H1 (cell line): ENCODE measurements around the gene SNAI1.

Experiments used
- KDM5A ChIP-seq: fragments of 200-600 bp; IDR thresholded peaks from 2 replicates; pipeline ENCODE4 v1.7.1; 2012; ENCODE audit warnings: mild to moderate bottlenecking, low read length, inconsistent platforms, mixed read lengths
- RBBP5 ChIP-seq: IDR thresholded peaks from 2 replicates; pipeline ENCODE4 v1.7.1; 2012; ENCODE audit warnings: low read depth, mild to moderate bottlenecking, inconsistent platforms, low read length, moderate library complexity, borderline replicate concordance
- TAF7 ChIP-seq: optimal IDR thresholded peaks from 2 replicates; pipeline ENCODE3; 2011; ENCODE audit warnings: low read depth, mild to moderate bottlenecking, inconsistent platforms, low read length, moderate library complexity, borderline replicate concordance
- TF ChIP-seq, protein P1 (sequence below), 3 experiments: IDR thresholded peaks; 1 replicate in 2 of 3; 2 replicates in 1 of 3; pipeline versions ENCODE4 v1.5.1 to v1.6.1; 2011; ENCODE audit warnings: low read length in 3 of 3, mild to moderate bottlenecking in 3 of 3, inconsistent platforms in 2 of 3, low read depth in 1 of 3, moderate library complexity in 1 of 3; ENCODE audit not compliant: insufficient read depth in 1 of 3; ENCODE audit errors: control extremely low read depth in 1 of 3
- TF ChIP-seq, protein P2 (sequence below): IDR thresholded peaks from 2 replicates; pipeline ENCODE4 v1.6.1; 2011; ENCODE audit warnings: low read depth, mild to moderate bottlenecking, low read length; ENCODE audit not compliant: insufficient read depth

DNA sequence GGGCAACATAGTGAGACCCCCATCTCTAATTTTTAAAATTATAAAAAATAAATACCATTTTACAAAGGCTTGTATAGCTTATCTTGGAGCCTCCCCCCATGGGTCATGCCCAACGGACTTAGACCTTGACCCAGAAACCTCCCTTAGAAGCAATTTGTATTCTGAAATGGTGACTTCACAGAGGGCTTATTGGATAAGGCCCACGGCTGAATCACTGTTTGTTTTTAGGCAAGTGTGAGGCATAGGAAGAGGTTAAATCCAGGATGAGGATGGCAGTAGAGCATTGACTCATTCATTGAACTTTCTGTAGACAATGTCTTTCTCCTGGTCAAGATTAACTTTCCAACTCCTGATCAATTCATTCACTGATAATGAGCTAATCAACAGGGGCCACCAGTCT is 6.2 kb upstream of the SNAI1 start:
- TF ChIP-seq, protein P1, sequence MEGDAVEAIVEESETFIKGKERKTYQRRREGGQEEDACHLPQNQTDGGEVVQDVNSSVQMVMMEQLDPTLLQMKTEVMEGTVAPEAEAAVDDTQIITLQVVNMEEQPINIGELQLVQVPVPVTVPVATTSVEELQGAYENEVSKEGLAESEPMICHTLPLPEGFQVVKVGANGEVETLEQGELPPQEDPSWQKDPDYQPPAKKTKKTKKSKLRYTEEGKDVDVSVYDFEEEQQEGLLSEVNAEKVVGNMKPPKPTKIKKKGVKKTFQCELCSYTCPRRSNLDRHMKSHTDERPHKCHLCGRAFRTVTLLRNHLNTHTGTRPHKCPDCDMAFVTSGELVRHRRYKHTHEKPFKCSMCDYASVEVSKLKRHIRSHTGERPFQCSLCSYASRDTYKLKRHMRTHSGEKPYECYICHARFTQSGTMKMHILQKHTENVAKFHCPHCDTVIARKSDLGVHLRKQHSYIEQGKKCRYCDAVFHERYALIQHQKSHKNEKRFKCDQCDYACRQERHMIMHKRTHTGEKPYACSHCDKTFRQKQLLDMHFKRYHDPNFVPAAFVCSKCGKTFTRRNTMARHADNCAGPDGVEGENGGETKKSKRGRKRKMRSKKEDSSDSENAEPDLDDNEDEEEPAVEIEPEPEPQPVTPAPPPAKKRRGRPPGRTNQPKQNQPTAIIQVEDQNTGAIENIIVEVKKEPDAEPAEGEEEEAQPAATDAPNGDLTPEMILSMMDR (IDR thresholded peaks at IDR 0.05; ENCODE audit: control extremely low read depth in 1 of 3, insufficient read depth in 1 of 3, low read depth in 1 of 3, low read length in 3 of 3) = no peak
- TF ChIP-seq RBBP5 (no peak), TAF7 (no peak), KDM5A (no peak)
- TF ChIP-seq, protein P2, sequence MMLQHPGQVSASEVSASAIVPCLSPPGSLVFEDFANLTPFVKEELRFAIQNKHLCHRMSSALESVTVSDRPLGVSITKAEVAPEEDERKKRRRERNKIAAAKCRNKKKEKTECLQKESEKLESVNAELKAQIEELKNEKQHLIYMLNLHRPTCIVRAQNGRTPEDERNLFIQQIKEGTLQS = no peak
